HepG2 (cell line): Measurements from ENCODE around the gene GCSAM.

Source experiments
- ATF1 ChIP-seq: IDR thresholded peaks from 2 replicates; pipeline ENCODE4 v1.6.1; 2016; ENCODE audit warnings: mild to moderate bottlenecking, control low read depth
- CBX2 ChIP-seq, 2 experiments: fragments of 200-600 bp in 1 of 2; sonication (generic); formaldehyde crosslinking in 1 of 2; IDR thresholded peaks; 2 replicates each; pipeline versions ENCODE4 v1.7.0 to v1.8.1; 2018 to 2022; ENCODE audit warnings: low read depth in 2 of 2, low read length in 1 of 2, mild to moderate bottlenecking in 1 of 2, missing genetic modification reagents in 1 of 2
- CREB1 ChIP-seq, 2 experiments: fragments of 450-650 bp in 1 of 2; IDR thresholded peaks; 2 replicates each; pipeline ENCODE4 v1.6.1; 2016 to 2017; ENCODE audit warnings: control low read depth in 1 of 2, mild to moderate bottlenecking in 1 of 2, missing compliant biosample characterization in 1 of 2, missing genetic modification characterization in 1 of 2
- EP300 ChIP-seq, 3 experiments: sonication (generic) in 1 of 3; formaldehyde crosslinking in 1 of 3; IDR thresholded peaks; 2 replicates each; pipeline versions ENCODE4 v1.5.1 to v1.6.1; 2011 to 2020; ENCODE audit warnings: low read depth in 2 of 3, low read length in 2 of 3, borderline replicate concordance in 1 of 3, improper control_type of control experiment in 1 of 3, mild to moderate bottlenecking in 1 of 3, missing genetic modification reagents in 1 of 3, moderate library complexity in 1 of 3
- PHF8 ChIP-seq: sonication (generic); formaldehyde crosslinking; IDR thresholded peaks from 2 replicates; pipeline ENCODE4 v1.5.0; 2020; ENCODE audit warnings: missing genetic modification reagents

- TF ChIP-seq EP300 (IDR thresholded peaks at IDR 0.05; ENCODE audit: low read depth in 2 of 2, low read length in 2 of 2) (no peak), EP300 (CRISPR knock-in tag; IDR thresholded peaks at IDR 0.05; ENCODE audit: borderline replicate concordance) (no peak), ATF1 (CRISPR knock-in tag) (no peak), CREB1 (IDR thresholded peaks at IDR 0.05) (no peak), CREB1 (CRISPR knock-in tag; IDR thresholded peaks at IDR 0.05) (no peak), PHF8 (no peak), CBX2 (IDR thresholded peaks at IDR 0.05; ENCODE audit: low read depth, low read length) (no peak), CBX2 (CRISPR knock-in tag; IDR thresholded peaks at IDR 0.05; ENCODE audit: low read depth) (no peak)
These were observed 960 bp downstream of the GCSAM start for GRCh38 chr3:112132088-112132487.
